Ishikawa (cell line): ENCODE results near the gene CRYBA4.

Experiments
- CEBPB ChIP-seq: IDR thresholded peaks from 2 replicates; pipeline ENCODE4 v1.6.1; 2012
- CREB1 ChIP-seq: IDR thresholded peaks from 2 replicates; pipeline ENCODE4 v1.6.1; 2012; ENCODE audit warnings: low read depth
- EGR1 ChIP-seq: IDR thresholded peaks from 2 replicates; pipeline ENCODE4 v1.6.1; 2012
- EP300 ChIP-seq: IDR thresholded peaks from 2 replicates; pipeline ENCODE4 v1.6.1; 2012; ENCODE audit warnings: borderline replicate concordance
- FOXM1 ChIP-seq: IDR thresholded peaks from 2 replicates; pipeline ENCODE4 v1.6.1; 2012; ENCODE audit warnings: low read depth, borderline replicate concordance
- NFIC ChIP-seq: IDR thresholded peaks from 2 replicates; pipeline ENCODE4 v1.6.1; 2012
- RAD21 ChIP-seq: IDR thresholded peaks from 2 replicates; pipeline ENCODE4 v1.6.1; 2012; ENCODE audit warnings: low read depth
- TAF1 ChIP-seq: IDR thresholded peaks from 2 replicates; pipeline ENCODE4 v1.6.1; 2012; ENCODE audit warnings: low read depth, mild to moderate bottlenecking
- TEAD4 ChIP-seq: IDR thresholded peaks from 2 replicates; pipeline ENCODE4 v1.6.1; 2012
- YY1 ChIP-seq: IDR thresholded peaks from 2 replicates; pipeline ENCODE4 v1.6.1; 2012; ENCODE audit warnings: low read depth
- ZBTB7A ChIP-seq: IDR thresholded peaks from 2 replicates; pipeline ENCODE4 v1.6.1; 2012; ENCODE audit warnings: low read depth
- TF ChIP-seq, protein P1 (sequence below): IDR thresholded peaks from 2 replicates; pipeline ENCODE4 v1.6.1; 2012; ENCODE audit warnings: low read depth, mild to moderate bottlenecking
- TF ChIP-seq, protein P2 (sequence below): IDR thresholded peaks from 2 replicates; pipeline ENCODE4 v1.6.1; 2012
- TF ChIP-seq, protein P3 (sequence below): IDR thresholded peaks from 2 replicates; pipeline ENCODE4 v1.6.1; 2012

DNA sequence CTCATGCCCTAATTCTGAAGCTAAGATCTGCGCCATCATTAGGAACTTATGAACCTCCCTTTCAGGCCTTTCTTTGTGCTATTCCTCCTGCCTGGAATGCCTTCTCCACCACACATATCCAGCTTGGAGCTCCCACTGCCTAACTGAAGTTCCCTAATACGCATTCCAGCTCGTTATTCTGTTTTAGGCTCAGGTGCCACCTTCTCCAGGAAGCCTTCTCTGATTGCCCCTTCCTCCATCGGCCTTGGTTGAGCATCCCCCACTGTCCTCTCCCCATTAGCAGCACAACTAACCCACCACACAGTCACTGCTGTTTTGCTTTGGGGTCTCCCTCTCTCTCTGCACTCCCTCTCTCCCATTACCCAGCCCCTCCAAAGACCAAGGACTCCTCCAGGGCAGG, 9.1 kb upstream of the CRYBA4 start:
- TF ChIP-seq, protein P1, sequence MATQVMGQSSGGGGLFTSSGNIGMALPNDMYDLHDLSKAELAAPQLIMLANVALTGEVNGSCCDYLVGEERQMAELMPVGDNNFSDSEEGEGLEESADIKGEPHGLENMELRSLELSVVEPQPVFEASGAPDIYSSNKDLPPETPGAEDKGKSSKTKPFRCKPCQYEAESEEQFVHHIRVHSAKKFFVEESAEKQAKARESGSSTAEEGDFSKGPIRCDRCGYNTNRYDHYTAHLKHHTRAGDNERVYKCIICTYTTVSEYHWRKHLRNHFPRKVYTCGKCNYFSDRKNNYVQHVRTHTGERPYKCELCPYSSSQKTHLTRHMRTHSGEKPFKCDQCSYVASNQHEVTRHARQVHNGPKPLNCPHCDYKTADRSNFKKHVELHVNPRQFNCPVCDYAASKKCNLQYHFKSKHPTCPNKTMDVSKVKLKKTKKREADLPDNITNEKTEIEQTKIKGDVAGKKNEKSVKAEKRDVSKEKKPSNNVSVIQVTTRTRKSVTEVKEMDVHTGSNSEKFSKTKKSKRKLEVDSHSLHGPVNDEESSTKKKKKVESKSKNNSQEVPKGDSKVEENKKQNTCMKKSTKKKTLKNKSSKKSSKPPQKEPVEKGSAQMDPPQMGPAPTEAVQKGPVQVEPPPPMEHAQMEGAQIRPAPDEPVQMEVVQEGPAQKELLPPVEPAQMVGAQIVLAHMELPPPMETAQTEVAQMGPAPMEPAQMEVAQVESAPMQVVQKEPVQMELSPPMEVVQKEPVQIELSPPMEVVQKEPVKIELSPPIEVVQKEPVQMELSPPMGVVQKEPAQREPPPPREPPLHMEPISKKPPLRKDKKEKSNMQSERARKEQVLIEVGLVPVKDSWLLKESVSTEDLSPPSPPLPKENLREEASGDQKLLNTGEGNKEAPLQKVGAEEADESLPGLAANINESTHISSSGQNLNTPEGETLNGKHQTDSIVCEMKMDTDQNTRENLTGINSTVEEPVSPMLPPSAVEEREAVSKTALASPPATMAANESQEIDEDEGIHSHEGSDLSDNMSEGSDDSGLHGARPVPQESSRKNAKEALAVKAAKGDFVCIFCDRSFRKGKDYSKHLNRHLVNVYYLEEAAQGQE = no peak
- TF ChIP-seq FOXM1 (no peak), CREB1 (no peak), TAF1 (no peak), EP300 (no peak), NFIC (no peak), TEAD4 (no peak), CEBPB (no peak), YY1 (no peak), EGR1 (no peak), RAD21 (no peak), ZBTB7A (no peak)
- TF ChIP-seq, protein P2, sequence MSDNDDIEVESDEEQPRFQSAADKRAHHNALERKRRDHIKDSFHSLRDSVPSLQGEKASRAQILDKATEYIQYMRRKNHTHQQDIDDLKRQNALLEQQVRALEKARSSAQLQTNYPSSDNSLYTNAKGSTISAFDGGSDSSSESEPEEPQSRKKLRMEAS = no peak
- TF ChIP-seq, protein P3, sequence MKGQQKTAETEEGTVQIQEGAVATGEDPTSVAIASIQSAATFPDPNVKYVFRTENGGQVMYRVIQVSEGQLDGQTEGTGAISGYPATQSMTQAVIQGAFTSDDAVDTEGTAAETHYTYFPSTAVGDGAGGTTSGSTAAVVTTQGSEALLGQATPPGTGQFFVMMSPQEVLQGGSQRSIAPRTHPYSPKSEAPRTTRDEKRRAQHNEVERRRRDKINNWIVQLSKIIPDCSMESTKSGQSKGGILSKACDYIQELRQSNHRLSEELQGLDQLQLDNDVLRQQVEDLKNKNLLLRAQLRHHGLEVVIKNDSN = no peak
